ENCODE data around the gene SYCE1. TPM values are rescaled to one million over a fixed set of nuclear protein-coding genes. Genes with fewer than 3 reads are reported as not detected.
"Not testable (repeated sequence)": the region's sequence is repeated elsewhere in the genome, so short reads cannot be mapped to it uniquely, and the experiment has no call there.

The SYCE1 gene
- total and polyA plus RNA-seq, 4 donors, result 0.39 to 1.1 (median 0.48) TPM; not detected in 1

DNA sequence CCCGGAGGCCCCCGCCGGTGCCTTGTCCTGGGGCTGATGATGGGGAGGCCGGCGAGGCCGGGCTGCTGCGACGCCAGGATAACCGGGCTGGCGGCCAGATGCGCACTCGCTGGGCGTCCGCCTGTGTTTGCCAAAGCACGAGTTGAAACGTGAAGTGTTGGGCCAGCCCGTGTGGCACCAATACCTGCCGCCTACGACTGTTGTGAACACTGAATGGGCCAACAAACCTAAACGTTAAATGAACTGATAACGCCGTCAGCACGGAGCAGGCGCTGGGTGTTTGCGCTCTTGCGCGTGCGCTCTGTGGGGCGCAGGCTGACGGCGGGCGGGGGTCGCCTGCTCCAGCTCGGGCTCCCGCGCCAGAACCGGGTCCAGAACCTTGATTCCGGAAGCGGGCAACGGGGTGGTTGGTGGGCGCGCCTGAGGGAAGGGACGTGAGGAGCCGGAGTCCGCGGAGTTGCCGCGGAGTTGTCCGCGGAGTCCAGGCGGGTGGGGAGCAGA lies 37.6 kb downstream of the SYCE1 start:
- intact Hi-C loops (cut with DNase I), result no loop called here
- Histone ChIP-seq H3K4me3 (ENCODE audit: low read length in 2 of 2) (no peak overlapping the region), H3K27me3 (ENCODE audit: control insufficient read depth in 1 of 2, insufficient read depth in 2 of 2, low read length in 1 of 2) (no peaks in the 10 kb centered on the region), H3K27ac (ENCODE audit: low read depth in 1 of 2, low read length in 2 of 2) (no peak overlapping the region), H3K9me3 (ENCODE audit: control insufficient read depth, low read length) (peaks cover 8% of the 10 kb centered on the region), H3K36me3 (ENCODE audit: control insufficient read depth in 1 of 2, insufficient read depth in 2 of 2, low read length in 1 of 2) (no peaks in the 10 kb centered on the region), H3K4me1 (ENCODE audit: control insufficient read depth in 1 of 2, insufficient read depth in 2 of 2, low read length in 2 of 2) (no peaks in the 10 kb centered on the region)
- no peak for ATAC-seq (ENCODE audit: low FRiP score)
- 2 to 18% methylated on average over 51 of the region's 51 CpGs for WGBS, 2 donors
- DNase-seq, result no peak

DNA sequence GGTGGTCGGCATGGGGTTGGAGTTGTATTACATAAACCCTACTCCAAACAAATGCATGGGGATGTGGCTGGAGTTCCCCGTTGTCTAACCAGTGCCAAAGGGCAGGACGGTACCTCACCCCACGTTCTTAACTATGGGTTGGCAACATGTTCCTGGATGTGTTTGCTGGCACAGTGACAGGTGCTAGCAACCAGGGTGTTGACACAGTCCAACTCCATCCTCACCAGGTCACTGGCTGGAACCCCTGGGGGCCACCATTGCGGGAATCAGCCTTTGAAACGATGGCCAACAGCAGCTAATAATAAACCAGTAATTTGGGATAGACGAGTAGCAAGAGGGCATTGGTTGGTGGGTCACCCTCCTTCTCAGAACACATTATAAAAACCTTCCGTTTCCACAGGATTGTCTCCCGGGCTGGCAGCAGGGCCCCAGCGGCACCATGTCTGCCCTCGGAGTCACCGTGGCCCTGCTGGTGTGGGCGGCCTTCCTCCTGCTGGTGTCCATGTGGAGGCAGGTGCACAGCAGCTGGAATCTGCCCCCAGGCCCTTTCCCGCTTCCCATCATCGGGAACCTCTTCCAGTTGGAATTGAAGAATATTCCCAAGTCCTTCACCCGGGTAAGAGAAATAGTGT lies 38.3 kb downstream of the SYCE1 start, which contains the start of gene CYP2E1:
CYP2E1 (plus strand) TSS at position 407 of the 632 bp plus-strand sequence; CDS start at position 440, 33 bp downstream.
- Histone ChIP-seq H3K9me3 (ENCODE audit: control insufficient read depth, low read length) (peaks cover 8% of the 10 kb centered on the region), H3K4me3 (ENCODE audit: low read length in 2 of 2) (no peak within 1 kb of the TSS), H3K27ac (ENCODE audit: low read depth in 1 of 2, low read length in 2 of 2) (no peak within 1 kb of the TSS), H3K27me3 (ENCODE audit: control insufficient read depth in 1 of 2, insufficient read depth in 2 of 2, low read length in 1 of 2) (no peaks in the 10 kb centered on the region), H3K36me3 (ENCODE audit: control insufficient read depth in 1 of 2, insufficient read depth in 2 of 2, low read length in 1 of 2) (no peaks in the 10 kb centered on the region), H3K4me1 (ENCODE audit: control insufficient read depth in 1 of 2, insufficient read depth in 2 of 2, low read length in 2 of 2) (no peaks in the 10 kb centered on the region)
- intact Hi-C loops (cut with DNase I), result no loop called here
- ATAC-seq (ENCODE audit: low FRiP score) (no peak), DNase-seq (no peak)
- 69 to 70% methylated on average over 16 of the region's 16 CpGs for WGBS, 2 donors

DNA sequence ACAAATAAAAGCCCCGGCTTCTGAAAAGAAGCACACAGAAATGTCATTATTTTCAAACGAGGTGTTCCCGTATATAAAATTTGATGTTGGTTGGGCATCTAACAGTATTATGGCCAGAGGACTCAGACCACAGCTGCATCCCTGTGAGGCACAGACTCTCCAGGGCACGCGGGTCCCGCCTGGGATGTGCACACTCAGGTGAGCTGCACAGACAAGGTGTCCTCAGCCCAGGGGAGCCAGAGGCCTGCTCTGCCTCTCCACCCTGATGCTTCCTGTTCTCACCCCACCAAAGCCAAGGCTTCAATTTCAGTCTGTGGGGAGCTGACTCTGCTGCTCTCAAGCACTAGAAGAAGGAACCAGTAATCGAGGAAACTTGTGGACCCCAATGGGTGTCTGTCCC lies 39.9 kb downstream of the SYCE1 start:
- DNase-seq (no peak), ATAC-seq (ENCODE audit: low FRiP score) (no peak)
- intact Hi-C loops (cut with DNase I), result no loop called here
- H3K27ac ChIP-seq (ENCODE audit: low read depth in 1 of 2, low read length in 2 of 2), result no peak overlapping the region
- H3K27me3 ChIP-seq (ENCODE audit: control insufficient read depth in 1 of 2, insufficient read depth in 2 of 2, low read length in 1 of 2), result no peaks in the 10 kb centered on the region
- H3K9me3 ChIP-seq (ENCODE audit: control insufficient read depth, low read length), result peaks cover 8% of the 10 kb centered on the region
- H3K4me3 ChIP-seq (ENCODE audit: low read length in 2 of 2), result no peak overlapping the region
- H3K4me1 ChIP-seq (ENCODE audit: control insufficient read depth in 1 of 2, insufficient read depth in 2 of 2, low read length in 2 of 2), result no peaks in the 10 kb centered on the region
- no peaks in the 10 kb centered on the region for H3K36me3 ChIP-seq (ENCODE audit: control insufficient read depth in 1 of 2, insufficient read depth in 2 of 2, low read length in 1 of 2)
- WGBS, 2 donors, result 83 to 91% methylated on average over 7 of the region's 7 CpGs

DNA sequence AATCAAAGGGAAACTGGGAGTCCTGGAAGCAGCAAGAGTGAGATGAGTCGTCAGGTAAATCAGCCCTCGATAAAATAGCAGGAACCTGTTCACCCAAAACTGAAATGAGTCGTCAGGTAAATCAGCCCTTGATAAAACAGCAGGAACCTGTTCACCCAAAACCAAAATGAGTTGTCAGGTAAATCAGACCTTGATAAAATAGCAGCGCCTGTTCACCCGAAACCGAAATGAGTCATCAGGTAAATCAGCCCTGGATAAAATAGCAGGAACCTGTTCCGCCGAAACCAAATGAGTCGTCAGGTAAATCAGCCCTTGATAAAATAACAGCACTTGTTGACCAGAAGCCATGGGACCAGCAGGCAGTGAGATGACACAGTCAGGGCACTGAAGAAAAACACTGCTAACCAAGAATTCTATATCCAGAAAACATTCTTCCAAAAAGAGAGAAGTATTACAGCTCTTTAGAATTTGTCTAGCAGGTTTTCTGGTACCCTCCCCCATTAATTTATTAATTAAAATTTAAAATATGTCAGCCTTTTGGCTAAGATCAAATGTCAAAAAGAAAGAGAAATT lies 41.7 kb downstream of the SYCE1 start:
- Histone ChIP-seq H3K36me3 (ENCODE audit: control insufficient read depth in 1 of 2, insufficient read depth in 2 of 2, low read length in 1 of 2) (no peaks in the 10 kb centered on the region), H3K9me3 (ENCODE audit: control insufficient read depth, low read length) (peaks cover 8% of the 10 kb centered on the region), H3K27me3 (ENCODE audit: control insufficient read depth in 1 of 2, insufficient read depth in 2 of 2, low read length in 1 of 2) (no peaks in the 10 kb centered on the region), H3K27ac (ENCODE audit: low read depth in 1 of 2, low read length in 2 of 2) (no peak overlapping the region), H3K4me3 (ENCODE audit: low read length in 2 of 2) (no peak overlapping the region), H3K4me1 (ENCODE audit: control insufficient read depth in 1 of 2, insufficient read depth in 2 of 2, low read length in 2 of 2) (no peaks in the 10 kb centered on the region)
- WGBS, 2 donors, result 89 to 91% methylated on average over 9 of the region's 9 CpGs
- intact Hi-C loops (cut with DNase I), result no loop called here
- DNase-seq (no peak), ATAC-seq (ENCODE audit: low FRiP score) (no peak)

DNA sequence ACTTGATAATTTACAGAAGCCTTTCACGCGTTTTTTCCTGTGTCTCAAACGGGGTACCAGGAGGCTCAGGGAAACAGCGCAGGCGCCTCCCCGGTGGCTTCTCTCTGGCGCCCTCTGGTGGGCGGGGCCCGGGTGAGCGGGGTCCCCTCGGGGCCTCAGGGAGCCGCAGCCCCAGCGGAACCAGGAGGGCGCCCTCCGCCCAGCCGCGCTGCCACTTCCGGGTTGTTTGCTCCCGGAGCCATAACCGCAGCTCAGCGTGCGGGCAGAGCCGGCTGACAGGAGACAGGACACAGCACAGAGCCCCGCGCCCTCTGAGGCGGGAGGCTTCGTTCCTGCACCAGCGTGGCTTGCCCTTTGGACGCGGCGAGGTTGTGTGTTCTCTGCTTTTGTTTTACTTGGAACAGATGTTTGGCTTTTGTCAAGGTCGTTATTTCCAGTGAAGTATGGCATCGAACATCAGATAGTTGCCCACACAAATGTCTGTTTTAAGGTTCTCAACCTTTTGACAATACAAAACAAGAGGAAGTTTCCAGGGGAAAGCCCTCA lies 45.1 kb downstream of the SYCE1 start:
- Histone ChIP-seq H3K9me3 (ENCODE audit: control insufficient read depth, low read length) (peaks cover 6% of the 10 kb centered on the region), H3K36me3 (ENCODE audit: control insufficient read depth in 1 of 2, insufficient read depth in 2 of 2, low read length in 1 of 2) (no peaks in the 10 kb centered on the region), H3K4me3 (ENCODE audit: low read length in 2 of 2) (no peak overlapping the region), H3K27me3 (ENCODE audit: control insufficient read depth in 1 of 2, insufficient read depth in 2 of 2, low read length in 1 of 2) (no peaks in the 10 kb centered on the region), H3K27ac (ENCODE audit: low read depth in 1 of 2, low read length in 2 of 2) (no peak overlapping the region), H3K4me1 (ENCODE audit: control insufficient read depth in 1 of 2, insufficient read depth in 2 of 2, low read length in 2 of 2) (no peaks in the 10 kb centered on the region)
- ATAC-seq (ENCODE audit: low FRiP score), result peak; percentile 93
- peak; percentile 86 to 92 for DNase-seq
- intact Hi-C loops (cut with DNase I), result no loop called here
- WGBS, 2 donors, result 2% methylated on average over 31 to 33 of the region's 33 CpGs

DNA sequence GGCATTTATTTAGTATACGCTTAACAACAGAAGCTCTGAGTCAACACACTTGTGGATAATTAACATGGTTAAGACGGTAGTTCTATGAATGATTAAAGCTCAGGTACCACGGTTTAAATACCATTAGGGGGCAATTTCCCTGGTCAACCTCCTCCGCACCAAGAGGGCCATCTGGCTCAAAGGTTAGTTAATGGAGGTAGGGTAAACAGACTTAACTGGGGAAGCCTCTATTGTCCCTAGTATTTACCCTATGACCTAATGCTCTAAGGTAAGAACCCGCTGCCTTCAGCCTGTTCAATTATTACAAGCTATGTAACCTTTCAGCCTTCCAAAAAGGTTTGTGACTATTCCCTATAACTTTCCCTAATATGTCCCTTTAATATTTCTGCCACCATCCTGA lies 46.9 kb downstream of the SYCE1 start:
- intact Hi-C loops (cut with DNase I); H3K36me3 ChIP-seq (ENCODE audit: control insufficient read depth in 1 of 2, insufficient read depth in 2 of 2, low read length in 1 of 2); H3K4me3 ChIP-seq (ENCODE audit: low read length in 2 of 2); H3K27me3 ChIP-seq (ENCODE audit: control insufficient read depth in 1 of 2, insufficient read depth in 2 of 2, low read length in 1 of 2); DNase-seq; H3K4me1 ChIP-seq (ENCODE audit: control insufficient read depth in 1 of 2, insufficient read depth in 2 of 2, low read length in 2 of 2); H3K9me3 ChIP-seq (ENCODE audit: control insufficient read depth, low read length); H3K27ac ChIP-seq (ENCODE audit: low read depth in 1 of 2, low read length in 2 of 2); ATAC-seq (ENCODE audit: low FRiP score): not testable (repeated sequence)
- WGBS, 2 donors, result 86% methylated on average over 5 of the region's 5 CpGs

DNA sequence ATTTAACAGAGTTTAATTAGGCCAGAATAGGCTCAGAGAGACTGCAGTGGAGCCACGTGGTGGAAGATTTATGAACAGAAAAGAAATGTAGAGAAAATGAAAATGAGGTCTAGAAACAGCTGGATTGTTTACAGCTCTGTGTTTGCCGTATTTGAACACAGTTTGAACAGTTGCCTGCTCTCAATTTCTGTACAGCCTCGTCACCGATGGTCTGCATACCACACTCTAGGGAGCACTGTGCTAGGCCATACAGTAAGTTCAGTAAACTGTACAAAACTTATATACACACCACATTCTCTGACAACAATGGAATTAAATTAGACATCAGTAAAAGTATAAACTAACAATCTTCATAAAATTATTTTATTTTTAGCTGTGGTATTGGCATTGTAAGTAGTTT lies 49.3 kb downstream of the SYCE1 start:
- ATAC-seq (ENCODE audit: low FRiP score) (no peak), DNase-seq (no peak)
- no peaks in the 10 kb centered on the region for H3K36me3 ChIP-seq (ENCODE audit: control insufficient read depth in 1 of 2, insufficient read depth in 2 of 2, low read length in 1 of 2)
- no peak overlapping the region for H3K4me3 ChIP-seq (ENCODE audit: low read length in 2 of 2)
- 58 to 64% methylated on average over 4 of the region's 4 CpGs for WGBS, 2 donors
- no peaks in the 10 kb centered on the region for H3K27me3 ChIP-seq (ENCODE audit: control insufficient read depth in 1 of 2, insufficient read depth in 2 of 2, low read length in 1 of 2)
- no peaks in the 10 kb centered on the region for H3K4me1 ChIP-seq (ENCODE audit: control insufficient read depth in 1 of 2, insufficient read depth in 2 of 2, low read length in 2 of 2)
- H3K27ac ChIP-seq (ENCODE audit: low read depth in 1 of 2, low read length in 2 of 2), result no peak overlapping the region
- no peaks in the 10 kb centered on the region for H3K9me3 ChIP-seq (ENCODE audit: control insufficient read depth, low read length)
- intact Hi-C loops (cut with DNase I), result no loop called here

DNA sequence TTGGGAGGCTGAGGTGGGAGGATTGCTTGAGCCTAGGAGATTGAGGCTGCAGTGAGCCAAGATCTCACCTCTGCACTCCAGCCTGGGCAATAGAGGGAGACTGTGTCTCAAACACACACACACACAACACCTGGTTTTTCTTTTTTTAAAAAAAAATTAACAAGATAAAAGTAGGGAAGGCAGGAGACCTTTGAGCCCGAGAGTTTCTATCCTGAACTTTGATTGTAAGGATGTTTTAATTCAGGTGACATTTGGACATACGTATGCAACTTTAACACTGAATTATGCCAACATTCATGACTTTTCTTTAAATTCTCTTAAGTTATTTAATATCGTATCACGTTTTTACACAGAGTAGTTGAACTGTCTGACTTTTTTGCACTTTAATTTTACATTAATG lies 49.9 kb downstream of the SYCE1 start:
- no peak for DNase-seq
- intact Hi-C loops (cut with DNase I), result no loop called here
- Histone ChIP-seq H3K4me1 (ENCODE audit: control insufficient read depth in 1 of 2, insufficient read depth in 2 of 2, low read length in 2 of 2) (no peaks in the 10 kb centered on the region), H3K27ac (ENCODE audit: low read depth in 1 of 2, low read length in 2 of 2) (no peak overlapping the region), H3K9me3 (ENCODE audit: control insufficient read depth, low read length) (no peaks in the 10 kb centered on the region), H3K4me3 (ENCODE audit: low read length in 2 of 2) (no peak overlapping the region), H3K27me3 (ENCODE audit: control insufficient read depth in 1 of 2, insufficient read depth in 2 of 2, low read length in 1 of 2) (no peaks in the 10 kb centered on the region), H3K36me3 (ENCODE audit: control insufficient read depth in 1 of 2, insufficient read depth in 2 of 2, low read length in 1 of 2) (no peaks in the 10 kb centered on the region)
- 72 to 74% methylated on average over 4 of the region's 4 CpGs for WGBS, 2 donors
- no peak for ATAC-seq (ENCODE audit: low FRiP score)

Data from aorta (tissue), 5 donors.